Upper lobe of left lung (tissue), 4 donors: ENCODE results near the gene OSBPL5.

Source experiments
- CTCF ChIP-seq, 6 experiments: fragments of 450-650 bp in 4 of 6; fragments of 200-600 bp in 2 of 6; sonication (generic) in 2 of 6; IDR thresholded peaks; one replicate each; pipeline ENCODE4 v1.5.1; 2016 to 2019; ENCODE audit warnings: antibody characterized with exemption in 6 of 6
- EP300 ChIP-seq, 4 donors: sonication (generic); formaldehyde crosslinking; IDR thresholded peaks; one replicate each; pipeline ENCODE4 v1.5.1; 2017; ENCODE audit warnings: antibody characterized with exemption in 4 of 4, control low read depth in 2 of 4
- POLR2A ChIP-seq, 4 donors: fragments of 450-650 bp; IDR thresholded peaks; one replicate each; pipeline ENCODE4 v1.5.1; 2016 to 2017; ENCODE audit warnings: antibody characterized with exemption in 4 of 4, mild to moderate bottlenecking in 2 of 4
- POLR2AphosphoS5 ChIP-seq, 2 donors: sonication (generic); formaldehyde crosslinking; IDR thresholded peaks; one replicate each; pipeline ENCODE4 v1.5.1; 2017; ENCODE audit warnings: antibody characterized with exemption in 2 of 2

DNA sequence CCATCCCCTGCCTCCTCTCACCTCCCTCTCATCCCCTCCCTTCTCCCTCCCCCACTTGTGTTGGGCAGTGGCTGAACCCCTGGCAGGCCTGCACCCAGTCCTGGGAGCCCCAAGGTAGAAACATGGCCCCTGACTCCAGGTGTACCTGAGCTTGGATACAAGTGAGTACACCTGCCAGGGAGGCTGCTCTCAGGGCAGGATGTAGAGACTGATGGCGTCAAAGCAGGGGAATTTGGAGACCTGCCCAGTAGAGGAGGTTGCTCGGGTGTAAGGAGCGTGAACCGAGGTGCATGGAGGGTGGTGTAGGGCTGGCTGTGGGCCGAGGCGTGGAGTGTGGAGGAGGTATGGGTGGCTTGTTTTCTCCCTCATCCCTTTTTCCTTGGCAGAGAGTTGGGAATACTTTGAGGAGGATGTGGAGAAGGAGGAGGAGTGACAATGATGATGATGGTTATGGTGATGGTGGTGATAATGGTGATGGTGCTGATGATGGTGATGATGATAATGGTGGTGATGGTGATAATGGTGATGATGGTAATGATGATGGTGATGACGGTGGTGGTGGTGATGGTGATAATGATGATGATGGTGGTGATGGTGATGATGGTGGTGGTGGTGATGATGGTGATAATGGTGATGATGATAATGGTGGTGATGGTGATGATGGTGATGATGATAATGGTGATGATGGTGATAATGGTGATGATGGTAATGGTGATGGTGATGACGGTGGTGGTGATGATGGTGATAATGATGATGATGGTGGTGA is 41.2 kb upstream of the OSBPL5 start:
- no peak for TF ChIP-seq EP300 (IDR thresholded peaks at IDR 0.05)
- no peak for TF ChIP-seq POLR2A (IDR thresholded peaks at IDR 0.05)
- no peak for TF ChIP-seq CTCF (IDR thresholded peaks at IDR 0.05)
- TF ChIP-seq POLR2AphosphoS5 (IDR thresholded peaks at IDR 0.05): no peak
